ENCODE data around the gene E2F4.
A peak's percentile ranks its signal among the peaks of the same experiment; 100 is the strongest.

The E2F4 gene, protein sequence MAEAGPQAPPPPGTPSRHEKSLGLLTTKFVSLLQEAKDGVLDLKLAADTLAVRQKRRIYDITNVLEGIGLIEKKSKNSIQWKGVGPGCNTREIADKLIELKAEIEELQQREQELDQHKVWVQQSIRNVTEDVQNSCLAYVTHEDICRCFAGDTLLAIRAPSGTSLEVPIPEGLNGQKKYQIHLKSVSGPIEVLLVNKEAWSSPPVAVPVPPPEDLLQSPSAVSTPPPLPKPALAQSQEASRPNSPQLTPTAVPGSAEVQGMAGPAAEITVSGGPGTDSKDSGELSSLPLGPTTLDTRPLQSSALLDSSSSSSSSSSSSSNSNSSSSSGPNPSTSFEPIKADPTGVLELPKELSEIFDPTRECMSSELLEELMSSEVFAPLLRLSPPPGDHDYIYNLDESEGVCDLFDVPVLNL

GRCh38 chr16:67191995-67192681, at the start of gene E2F4:
E2F4 (plus strand) TSS chr16:67192155; CDS start chr16:67192228, 73 bp downstream.
- DNase-seq (ENCODE audit: low spot score) = peak; percentile 98

GRCh38 chr16:67142342-67142741, 49.6 kb upstream of the E2F4 start:
- no peak for DNase-seq (ENCODE audit: low spot score)

DNA sequence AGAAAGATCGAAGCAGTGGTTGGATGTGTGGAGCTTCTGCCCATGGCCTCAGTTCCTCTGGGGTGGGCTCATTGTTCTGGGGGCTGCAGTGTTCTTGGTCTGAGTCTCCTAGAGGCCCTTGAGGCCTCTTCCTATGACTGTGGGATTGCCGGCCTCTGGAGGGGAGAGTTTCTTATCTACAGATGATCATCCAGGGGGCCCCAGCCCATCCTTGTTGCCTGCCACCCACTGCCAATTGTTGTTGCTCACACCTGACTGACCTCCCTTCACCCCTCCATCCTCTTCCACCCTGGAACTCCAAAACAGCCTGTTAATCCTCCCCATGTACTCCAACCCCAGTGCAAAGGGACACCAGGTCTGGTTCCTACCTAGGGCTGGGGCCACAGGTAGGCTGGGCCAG, 47.0 kb upstream of the E2F4 start:
- DNase-seq (ENCODE audit: low spot score) = no peak

DNA sequence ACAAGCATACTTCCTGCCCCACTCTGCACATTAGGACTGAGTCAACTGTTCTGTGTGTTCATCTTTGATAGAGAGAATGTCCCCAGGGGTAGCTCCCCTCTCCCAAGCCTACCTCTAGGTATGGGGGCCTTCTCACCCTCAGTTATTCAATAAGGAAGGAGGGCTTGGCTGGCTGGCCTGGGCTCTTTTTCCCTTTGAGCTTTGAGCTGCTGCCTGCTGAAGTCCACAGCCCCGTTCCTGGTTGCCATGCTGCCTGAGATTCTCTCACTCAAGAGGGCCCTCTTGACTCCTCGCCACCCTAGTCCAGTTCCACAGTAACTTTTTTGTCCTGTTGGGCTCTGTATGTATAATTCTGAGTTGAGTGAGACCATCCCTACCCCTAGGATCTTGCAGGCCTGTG, 46.2 kb upstream of the E2F4 start:
- DNase-seq (ENCODE audit: low spot score) = no peak

- DNase-seq (ENCODE audit: low spot score) = no peak
Measured at GRCh38 chr16:67146523-67147357, 45.2 kb upstream of the E2F4 start.

DNA sequence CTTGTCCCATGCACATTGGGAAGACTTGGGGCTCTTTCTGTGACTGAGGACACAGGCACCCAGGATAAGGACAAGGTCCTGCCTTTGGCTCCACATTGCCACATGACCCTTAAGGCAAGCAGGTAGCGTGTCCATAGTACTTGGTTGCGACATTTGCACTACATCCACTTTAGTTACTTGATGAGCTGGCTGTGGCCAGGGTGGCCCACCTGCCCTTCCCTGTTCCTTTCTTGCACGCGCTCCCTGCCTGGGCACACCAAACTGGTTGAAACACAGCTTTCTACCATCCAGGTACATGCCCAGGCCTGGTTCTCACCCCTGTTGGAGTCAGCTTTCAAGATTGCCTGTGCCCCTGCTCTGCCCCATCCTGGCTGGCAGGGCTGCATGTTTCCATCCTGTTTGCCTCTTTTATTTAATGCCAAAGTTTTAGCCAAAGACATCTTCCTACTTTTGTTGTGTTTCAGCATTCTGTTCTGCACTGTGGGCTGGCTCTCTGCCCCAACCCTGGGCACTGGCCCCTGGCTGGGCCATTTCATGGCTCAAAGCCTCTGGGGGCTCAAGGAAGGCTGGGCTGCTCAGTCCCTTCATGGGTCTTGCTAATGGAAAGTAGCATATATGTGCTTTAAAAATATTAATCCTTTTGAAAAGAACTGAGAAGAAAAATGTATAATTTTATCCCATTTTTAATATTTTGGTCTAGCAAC, 44.4 kb upstream of the E2F4 start:
- no peak for DNase-seq (ENCODE audit: low spot score)

GRCh38 chr16:67148221-67148620, 43.7 kb upstream of the E2F4 start:
- DNase-seq (ENCODE audit: low spot score) = no peak

DNA sequence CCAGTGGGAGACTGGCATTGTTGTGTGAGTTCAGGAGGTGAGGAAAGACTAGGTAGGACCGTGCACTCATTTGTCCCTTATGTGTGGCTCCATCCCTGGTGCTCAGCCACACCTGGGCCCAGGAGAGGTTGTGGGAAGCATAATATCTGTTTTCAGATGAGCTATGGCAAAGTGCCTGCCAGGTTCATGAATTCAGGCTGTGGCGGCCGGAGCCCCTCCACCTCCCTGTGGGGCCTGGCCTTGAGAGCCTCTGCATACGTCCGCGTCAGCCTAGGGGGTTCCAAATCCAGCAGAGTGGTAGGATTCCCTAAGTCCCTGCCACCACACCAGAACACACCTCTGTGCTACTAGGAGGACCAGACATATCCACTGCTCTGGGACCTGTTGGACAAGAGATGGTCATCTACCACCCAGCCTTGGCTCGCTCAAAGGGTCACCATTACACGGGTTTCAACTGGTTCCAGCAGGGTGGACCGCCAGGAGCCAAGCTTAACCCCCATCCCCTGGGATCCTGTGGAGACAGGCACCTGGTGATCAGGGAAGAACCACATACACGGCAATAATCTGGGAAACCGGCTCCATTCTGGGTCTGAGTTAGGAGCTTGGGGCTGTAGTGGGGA, 43.2 kb upstream of the E2F4 start:
- DNase-seq (ENCODE audit: low spot score) = no peak

GRCh38 chr16:67149276-67150046, 42.5 kb upstream of the E2F4 start:
- peak; percentile 95 for DNase-seq (ENCODE audit: low spot score)

DNA sequence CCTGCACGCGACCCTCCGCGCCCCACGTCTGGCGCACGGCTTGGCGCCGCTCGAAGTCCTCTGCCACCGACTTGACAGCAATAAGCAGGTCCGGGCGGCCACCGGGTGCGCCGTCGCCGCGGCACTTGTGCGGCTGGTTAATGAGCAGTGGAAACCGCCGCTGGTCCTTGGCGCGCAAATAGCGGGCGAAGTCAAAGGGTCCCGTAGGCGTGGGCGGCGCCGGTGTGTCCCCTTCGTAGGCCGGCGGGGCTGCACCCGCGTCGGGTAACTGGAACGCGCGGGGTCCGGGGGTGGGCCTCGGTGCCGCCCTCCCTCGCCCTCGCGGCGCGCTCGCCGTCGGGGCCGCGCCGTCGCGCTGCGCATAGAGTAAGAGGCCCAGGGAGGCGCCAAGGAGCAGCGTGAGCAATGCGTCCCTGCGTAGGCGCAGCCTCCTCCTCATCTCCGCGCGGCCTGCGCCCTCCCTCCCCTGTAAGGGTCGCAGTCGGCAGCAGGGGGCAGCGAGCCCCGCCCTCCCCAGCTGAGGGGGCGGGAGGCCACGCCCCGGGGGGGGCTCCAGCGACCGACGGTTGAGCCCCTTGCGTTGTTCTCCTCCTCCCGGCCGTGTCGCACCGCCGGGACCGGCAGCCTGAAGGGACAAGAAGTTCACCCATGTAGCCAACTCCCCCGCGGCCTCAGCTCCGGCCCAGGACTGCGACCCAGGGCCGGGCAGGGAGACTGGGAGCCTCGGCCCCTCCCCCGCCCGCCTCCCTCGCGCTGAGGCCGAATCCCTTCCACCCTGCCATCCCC, 41.7 kb upstream of the E2F4 start:
- DNase-seq (ENCODE audit: low spot score) = peak; percentile 89

GRCh38 chr16:67150833-67151396, 41.0 kb upstream of the E2F4 start, which contains the start of gene B3GNT9:
B3GNT9 (minus strand) TSS chr16:67150998; CDS start chr16:67150485, 513 bp downstream.
- peak; percentile 85 for DNase-seq (ENCODE audit: low spot score)

DNA sequence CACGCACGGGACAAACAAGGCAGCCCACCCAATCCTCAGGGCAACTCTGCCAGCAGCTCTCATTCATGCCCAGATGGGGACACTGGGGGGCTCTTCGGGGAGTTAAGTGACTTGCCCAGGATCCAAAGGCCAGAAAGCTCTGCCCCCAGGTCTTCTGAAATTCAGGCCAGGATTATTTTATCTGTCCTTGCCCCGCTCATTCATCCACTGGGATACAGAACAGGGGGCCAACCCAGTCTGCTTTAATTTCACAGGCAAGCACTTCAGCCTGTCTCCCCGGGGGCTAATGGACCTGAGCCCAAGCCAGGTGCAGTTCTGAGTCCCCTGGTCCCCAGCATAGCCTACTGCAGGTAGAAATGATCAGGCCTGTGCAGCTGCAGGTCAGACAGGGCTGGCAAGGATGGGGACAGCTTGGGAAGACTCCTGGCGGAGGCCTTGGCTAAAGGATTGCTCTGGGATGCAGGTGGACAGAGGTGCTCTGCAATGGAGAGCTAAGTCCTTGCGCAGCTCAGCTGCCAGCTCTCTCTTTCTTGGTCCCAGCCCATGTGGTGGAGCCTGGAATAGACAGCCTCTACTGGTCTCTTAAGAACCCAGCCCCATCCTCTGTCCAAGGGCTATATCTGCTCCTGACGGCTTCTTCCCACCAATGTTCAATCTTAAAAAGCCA, 40.4 kb upstream of the E2F4 start:
- DNase-seq (ENCODE audit: low spot score) = no peak

DNA sequence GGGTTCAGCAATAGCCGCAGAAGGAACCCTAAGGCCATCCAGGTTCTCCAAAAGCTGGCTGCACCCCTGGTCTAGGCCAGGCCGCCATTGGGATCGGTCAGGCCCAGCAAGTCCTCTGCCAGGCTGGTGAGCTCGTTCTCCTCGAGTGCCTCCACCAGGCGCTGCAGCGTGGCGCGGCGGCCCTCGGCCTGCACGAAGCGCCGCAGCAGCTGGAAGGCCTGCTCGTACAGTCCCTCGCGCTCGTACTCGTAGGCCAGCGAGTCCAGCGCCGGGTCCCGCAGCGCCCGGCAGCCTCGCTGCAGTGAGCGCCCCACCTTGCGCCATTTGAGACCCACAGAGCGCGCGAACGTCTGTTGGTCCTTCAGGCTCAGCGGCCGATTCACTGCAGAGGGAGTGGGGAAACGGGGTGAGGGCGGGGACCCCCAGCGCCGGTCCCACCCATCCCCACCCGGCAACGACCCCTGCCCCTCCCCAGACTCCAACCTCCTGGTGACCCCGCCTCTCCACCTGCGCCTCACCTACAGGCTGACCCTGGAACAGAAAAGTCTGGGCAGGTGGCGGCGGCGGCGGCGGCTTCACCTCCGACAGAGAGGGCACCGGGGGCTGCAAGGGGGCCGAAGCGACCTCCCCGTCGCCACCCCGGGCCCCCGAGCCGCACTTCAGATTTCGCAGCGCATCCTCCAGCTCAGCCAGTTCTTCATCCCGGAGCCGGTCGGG, 37.2 kb upstream of the E2F4 start:
- peak; percentile 30 for DNase-seq (ENCODE audit: low spot score)

GRCh38 chr16:67155295-67156142, 36.4 kb upstream of the E2F4 start:
- DNase-seq (ENCODE audit: low spot score) = peak; percentile 93

GRCh38 chr16:67156143-67156844, 35.7 kb upstream of the E2F4 start:
- DNase-seq (ENCODE audit: low spot score) = no peak

DNA sequence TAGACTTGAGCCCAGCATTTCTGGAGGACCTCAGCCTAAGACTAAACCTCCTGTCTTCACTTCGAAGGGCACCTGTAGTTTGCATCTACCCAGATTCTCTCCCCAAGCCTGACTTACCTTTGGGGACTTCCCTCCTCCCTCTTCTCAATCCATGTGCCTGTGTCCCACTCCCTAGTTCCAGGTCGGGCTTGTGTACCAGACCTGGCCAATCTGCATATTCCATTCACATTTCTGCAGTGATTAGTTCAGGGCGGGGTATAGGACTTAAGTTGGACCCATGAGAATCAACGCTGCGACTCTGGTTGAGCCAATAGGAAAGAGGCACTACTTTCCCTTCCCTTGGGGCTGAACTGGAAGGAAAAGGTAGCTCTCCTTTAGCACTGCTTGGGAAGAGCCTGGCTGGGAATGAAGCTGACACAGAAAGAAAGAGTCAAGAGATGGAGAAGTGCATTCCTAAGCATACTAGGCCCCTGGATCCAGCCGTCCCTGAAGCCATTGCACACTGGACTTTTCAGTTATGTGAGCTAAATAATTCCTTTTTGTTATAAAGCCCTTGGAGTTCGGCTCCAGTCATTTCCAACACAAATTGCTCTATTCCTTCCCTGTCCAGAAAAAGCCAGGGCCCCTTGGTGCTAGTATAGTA, 34.7 kb upstream of the E2F4 start:
- no peak for DNase-seq (ENCODE audit: low spot score)
